ENCODE data around the gene FIGLA.

Gene FIGLA

DNA sequence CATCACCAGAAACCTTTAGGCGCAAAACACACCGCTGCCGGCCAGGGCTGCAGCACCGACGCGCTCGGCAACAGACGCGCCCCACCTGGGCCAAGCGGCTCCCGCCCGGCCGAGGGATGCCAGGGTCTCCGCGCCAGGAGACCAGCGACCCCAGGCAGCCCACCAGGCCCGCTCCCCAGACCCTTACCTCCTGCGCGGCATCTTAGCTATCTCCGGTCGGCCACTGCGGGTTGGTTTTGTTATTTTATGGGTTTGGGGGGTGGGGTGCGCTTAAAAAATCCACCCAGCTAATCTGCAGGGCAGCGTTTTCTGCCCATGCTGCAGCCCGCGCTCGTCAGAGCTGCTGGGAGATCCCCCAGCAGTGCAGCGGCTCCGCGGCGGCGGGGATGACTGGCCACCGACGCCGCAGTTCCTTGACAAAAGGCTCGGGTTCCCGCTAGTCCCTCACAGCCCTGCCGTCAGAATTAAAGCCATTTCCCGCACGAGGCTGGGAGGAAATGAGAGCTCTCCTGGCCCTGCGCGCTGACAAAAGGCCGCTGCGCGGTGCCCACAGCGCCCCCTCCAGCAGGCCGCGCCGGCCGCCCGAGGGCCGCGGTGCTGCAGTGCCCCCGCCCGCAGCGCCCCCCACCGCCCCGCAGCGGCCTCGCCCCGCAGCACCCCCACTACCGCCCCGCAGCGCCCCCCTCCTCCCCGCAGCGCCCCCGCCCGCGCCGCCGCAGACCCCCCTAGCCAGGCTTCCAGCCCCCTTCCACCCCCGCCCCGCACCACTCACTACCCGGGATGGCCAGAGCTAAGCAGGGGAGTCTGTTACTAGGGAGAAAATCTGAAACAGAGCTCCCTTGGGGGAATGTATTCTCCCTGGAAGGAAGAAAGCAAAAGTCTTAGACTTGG lies 22.5 kb downstream of the FIGLA start, which contains the start of gene ADD2:
TSS of gene ADD2 (minus strand) at position 502 of the 891 bp plus-strand sequence. CDS start 61,792 bp downstream, outside the sequence.
- H3K9me2 ChIP-seq (replicated peaks; ENCODE audit: low read depth, low read length) = no peaks in the 10 kb centered on the region
- no peaks in the 10 kb centered on the region for H3K9me3 ChIP-seq (ENCODE audit: insufficient read depth, low read depth, low read length)
- no peaks in the 10 kb centered on the region for H3K4me1 ChIP-seq (ENCODE audit: insufficient read depth, low read length, poor library complexity, severe bottlenecking)
- no peaks in the 10 kb centered on the region for H3F3A ChIP-seq (ENCODE audit: low read depth)
- H3K36me3 ChIP-seq (ENCODE audit: insufficient read depth, low read length) = no peaks in the 10 kb centered on the region
- no peaks in the 10 kb centered on the region for H4K20me1 ChIP-seq (ENCODE audit: insufficient read depth, low read length, poor library complexity, severe bottlenecking)
- no peak within 1 kb of the TSS for H3K4me3 ChIP-seq (ENCODE audit: low read length, poor library complexity, severe bottlenecking)
- no peak within 1 kb of the TSS for H2AFZ ChIP-seq (ENCODE audit: low read length)
- H3K79me2 ChIP-seq (ENCODE audit: insufficient read depth, low read length) = no peaks in the 10 kb centered on the region
- no peak for TF ChIP-seq EZH2phosphoT487 (IDR thresholded peaks at IDR 0.05; ENCODE audit: borderline replicate concordance)
- TF ChIP-seq, protein P1, sequence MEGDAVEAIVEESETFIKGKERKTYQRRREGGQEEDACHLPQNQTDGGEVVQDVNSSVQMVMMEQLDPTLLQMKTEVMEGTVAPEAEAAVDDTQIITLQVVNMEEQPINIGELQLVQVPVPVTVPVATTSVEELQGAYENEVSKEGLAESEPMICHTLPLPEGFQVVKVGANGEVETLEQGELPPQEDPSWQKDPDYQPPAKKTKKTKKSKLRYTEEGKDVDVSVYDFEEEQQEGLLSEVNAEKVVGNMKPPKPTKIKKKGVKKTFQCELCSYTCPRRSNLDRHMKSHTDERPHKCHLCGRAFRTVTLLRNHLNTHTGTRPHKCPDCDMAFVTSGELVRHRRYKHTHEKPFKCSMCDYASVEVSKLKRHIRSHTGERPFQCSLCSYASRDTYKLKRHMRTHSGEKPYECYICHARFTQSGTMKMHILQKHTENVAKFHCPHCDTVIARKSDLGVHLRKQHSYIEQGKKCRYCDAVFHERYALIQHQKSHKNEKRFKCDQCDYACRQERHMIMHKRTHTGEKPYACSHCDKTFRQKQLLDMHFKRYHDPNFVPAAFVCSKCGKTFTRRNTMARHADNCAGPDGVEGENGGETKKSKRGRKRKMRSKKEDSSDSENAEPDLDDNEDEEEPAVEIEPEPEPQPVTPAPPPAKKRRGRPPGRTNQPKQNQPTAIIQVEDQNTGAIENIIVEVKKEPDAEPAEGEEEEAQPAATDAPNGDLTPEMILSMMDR (conservative IDR thresholded peaks at IDR 0.05; ENCODE audit: low read length) = no peak
- H3K4me2 ChIP-seq (ENCODE audit: low read depth, low read length, poor library complexity, severe bottlenecking) = no peak within 1 kb of the TSS
- H3K9ac ChIP-seq (ENCODE audit: low read depth, low read length, poor library complexity, severe bottlenecking) = no peak within 1 kb of the TSS
- no peaks in the 10 kb centered on the region for H3K27me3 ChIP-seq (ENCODE audit: insufficient read depth, low read length, poor library complexity, severe bottlenecking)

DNA sequence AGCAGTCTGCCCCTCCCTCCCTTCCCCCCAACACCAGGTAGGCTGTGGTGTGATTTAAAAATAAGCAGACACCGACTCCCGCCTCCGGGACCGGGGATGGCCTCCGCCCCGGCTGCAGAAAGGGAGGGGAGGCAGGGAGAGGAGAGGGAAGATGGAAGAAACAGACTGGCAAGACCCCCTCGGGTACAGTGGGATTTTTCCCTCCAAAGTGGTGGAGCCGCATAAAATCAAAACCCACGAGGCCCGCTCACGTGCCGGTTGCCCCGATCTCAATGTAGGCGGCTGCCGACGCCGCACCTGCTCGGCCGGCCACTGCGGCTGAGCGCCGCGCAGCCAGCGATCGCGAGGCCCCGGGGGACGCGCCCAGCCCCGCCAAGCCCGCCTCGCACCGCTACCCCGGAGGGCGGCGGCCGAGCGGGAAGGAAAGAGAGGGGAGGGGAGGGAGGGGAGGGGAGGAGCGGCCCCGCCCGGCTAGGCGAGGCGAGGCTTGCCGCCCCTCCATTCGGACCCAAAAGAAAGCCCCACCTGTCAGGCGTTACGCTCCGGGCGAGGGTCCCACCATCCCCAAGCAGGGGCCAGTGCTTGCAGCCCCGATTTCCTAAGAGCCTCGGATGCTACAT lies 23.3 kb downstream of the FIGLA start:
- H3K9ac ChIP-seq (ENCODE audit: low read depth, low read length, poor library complexity, severe bottlenecking) = no peak overlapping the region
- H3K9me3 ChIP-seq (ENCODE audit: insufficient read depth, low read depth, low read length) = no peaks in the 10 kb centered on the region
- no peaks in the 10 kb centered on the region for H3K27me3 ChIP-seq (ENCODE audit: insufficient read depth, low read length, poor library complexity, severe bottlenecking)
- H3K9me2 ChIP-seq (replicated peaks; ENCODE audit: low read depth, low read length) = no peaks in the 10 kb centered on the region
- no peak overlapping the region for H3K4me3 ChIP-seq (ENCODE audit: low read length, poor library complexity, severe bottlenecking)
- no peak overlapping the region for H2AFZ ChIP-seq (ENCODE audit: low read length)
- no peaks in the 10 kb centered on the region for H3K4me1 ChIP-seq (ENCODE audit: insufficient read depth, low read length, poor library complexity, severe bottlenecking)
- no peaks in the 10 kb centered on the region for H3K36me3 ChIP-seq (ENCODE audit: insufficient read depth, low read length)
- no peaks in the 10 kb centered on the region for H4K20me1 ChIP-seq (ENCODE audit: insufficient read depth, low read length, poor library complexity, severe bottlenecking)
- TF ChIP-seq, protein P1 (conservative IDR thresholded peaks at IDR 0.05; ENCODE audit: low read length) = no peak
- TF ChIP-seq EZH2phosphoT487 (IDR thresholded peaks at IDR 0.05; ENCODE audit: borderline replicate concordance) = no peak
- H3F3A ChIP-seq (ENCODE audit: low read depth) = no peaks in the 10 kb centered on the region
- H3K79me2 ChIP-seq (ENCODE audit: insufficient read depth, low read length) = no peaks in the 10 kb centered on the region
- no peak overlapping the region for H3K4me2 ChIP-seq (ENCODE audit: low read depth, low read length, poor library complexity, severe bottlenecking)

- no peaks in the 10 kb centered on the region for H3K9me2 ChIP-seq (replicated peaks; ENCODE audit: low read depth, low read length)
- H4K20me1 ChIP-seq (ENCODE audit: insufficient read depth, low read length, poor library complexity, severe bottlenecking) = no peaks in the 10 kb centered on the region
- H3K4me1 ChIP-seq (ENCODE audit: insufficient read depth, low read length, poor library complexity, severe bottlenecking) = no peaks in the 10 kb centered on the region
- TF ChIP-seq EZH2phosphoT487 (IDR thresholded peaks at IDR 0.05; ENCODE audit: borderline replicate concordance) = no peak
- TF ChIP-seq, protein P1 (conservative IDR thresholded peaks at IDR 0.05; ENCODE audit: low read length) = no peak
- no peaks in the 10 kb centered on the region for H3K9me3 ChIP-seq (ENCODE audit: insufficient read depth, low read depth, low read length)
- no peak overlapping the region for H3K4me2 ChIP-seq (ENCODE audit: low read depth, low read length, poor library complexity, severe bottlenecking)
- no peaks in the 10 kb centered on the region for H3K27me3 ChIP-seq (ENCODE audit: insufficient read depth, low read length, poor library complexity, severe bottlenecking)
- no peak overlapping the region for H3K4me3 ChIP-seq (ENCODE audit: low read length, poor library complexity, severe bottlenecking)
- no peaks in the 10 kb centered on the region for H3K36me3 ChIP-seq (ENCODE audit: insufficient read depth, low read length)
- H3K79me2 ChIP-seq (ENCODE audit: insufficient read depth, low read length) = no peaks in the 10 kb centered on the region
- no peaks in the 10 kb centered on the region for H3F3A ChIP-seq (ENCODE audit: low read depth)
- H3K9ac ChIP-seq (ENCODE audit: low read depth, low read length, poor library complexity, severe bottlenecking) = no peak overlapping the region
- no peak overlapping the region for H2AFZ ChIP-seq (ENCODE audit: low read length)
Observed at GRCh38 chr2:70766357-70767078, 23.9 kb downstream of the FIGLA start.
